SW 1271 (cell line): ENCODE data around the gene BIK.
"Not testable (repeated sequence)": the region's sequence is repeated elsewhere in the genome, so short reads cannot be mapped to it uniquely, and the experiment has no call there.

ENCODE experiments used
- DNase-seq, 2 experiments: peaks; one replicate each; lab custom pipeline; 2025; lab: John Stamatoyannopoulos, UW

The BIK gene

GRCh38 chr22:43104950-43105349 lies 5.6 kb upstream of the BIK start:
- not testable (repeated sequence) for DNase-seq

DNA sequence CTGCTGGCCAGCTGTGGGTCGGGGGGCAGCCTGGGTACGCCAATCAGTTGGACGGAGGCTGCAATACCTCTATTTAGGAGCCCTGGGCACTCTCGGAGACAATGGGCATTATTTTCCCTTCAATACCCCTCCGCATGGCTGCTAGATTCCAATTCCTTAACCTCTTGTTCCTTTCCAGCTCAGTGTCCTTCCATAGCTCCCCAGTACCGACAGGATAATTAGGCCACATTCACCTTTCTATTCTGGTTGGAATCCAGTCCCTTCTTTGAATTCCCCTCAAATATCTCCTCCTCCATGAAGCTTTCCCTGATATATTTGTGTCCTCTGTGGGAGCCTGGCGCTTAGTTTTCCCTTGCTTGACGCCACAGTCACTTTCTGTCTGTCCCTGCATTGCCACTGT lies 4.2 kb upstream of the BIK start:
- no peak for DNase-seq

- no peak for DNase-seq
Observed at GRCh38 chr22:43109511-43109910, 1.0 kb upstream of the BIK start.

DNA sequence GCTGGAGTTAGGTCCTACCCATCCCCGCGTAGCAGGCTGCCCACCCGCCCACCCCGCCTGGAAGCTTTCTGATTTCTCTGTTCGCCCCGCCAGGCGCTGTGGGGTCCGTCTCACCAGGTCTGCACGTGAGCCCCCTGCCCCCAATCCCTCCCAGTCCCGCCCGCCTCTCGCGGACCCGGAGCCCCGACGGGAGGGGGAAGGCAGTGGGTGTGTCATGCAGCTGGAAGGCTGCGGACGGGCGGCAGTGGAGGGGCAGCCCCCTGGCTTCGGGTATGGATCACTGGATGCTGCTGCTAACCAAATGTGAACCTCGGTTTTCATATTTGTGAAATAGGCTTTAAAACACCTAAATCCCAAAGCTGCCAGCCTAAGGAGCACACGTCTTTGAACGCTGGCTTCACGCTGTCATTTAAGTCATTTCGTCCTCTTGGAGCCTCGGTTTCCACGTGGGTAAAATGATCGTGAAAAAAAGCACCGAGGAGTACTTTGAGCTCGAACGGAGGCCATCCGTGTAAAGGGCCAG lies 568 bp upstream of the BIK start:
- DNase-seq: peak in 1 of 2 experiments; percentile 39

GRCh38 chr22:43110927-43111623 lies 525 bp downstream of the BIK start:
- no peak for DNase-seq

DNA sequence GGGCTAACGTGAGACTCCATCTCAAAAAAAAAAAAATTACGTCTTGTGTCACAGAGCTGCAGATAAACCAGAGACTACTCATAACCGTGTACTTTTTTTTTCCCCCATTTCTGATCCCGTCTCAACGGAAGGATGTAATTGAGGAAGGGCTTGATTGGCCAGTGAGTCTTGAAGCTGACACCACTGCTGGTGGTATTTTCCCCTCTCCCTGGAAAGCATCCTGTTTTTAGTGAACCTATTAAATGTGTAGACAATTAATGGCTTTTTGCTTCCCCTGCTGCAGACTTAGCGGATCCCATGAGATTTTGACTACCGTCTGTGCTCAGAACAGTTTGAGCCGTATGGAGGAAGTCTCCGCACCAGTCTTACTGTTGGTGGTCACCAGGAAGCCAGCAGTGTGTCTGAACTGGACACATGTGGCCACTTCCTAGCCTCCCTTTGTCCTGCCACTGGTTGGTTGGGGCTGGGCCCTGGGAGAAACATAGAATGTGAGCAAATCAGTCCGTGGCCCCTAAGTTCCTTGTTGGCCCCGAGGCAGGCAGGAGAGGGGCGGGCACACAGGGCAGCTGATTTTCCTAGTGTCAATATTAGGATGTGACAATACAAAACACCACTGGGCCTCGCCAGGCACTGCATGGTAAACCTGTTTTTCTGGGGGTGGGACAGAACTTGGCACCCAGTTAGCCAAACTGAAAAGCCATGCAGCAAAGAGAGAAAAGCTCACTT lies 3.1 kb downstream of the BIK start:
- DNase-seq: no peak

- no peak for DNase-seq
Observed at GRCh38 chr22:43114958-43115357, 4.4 kb downstream of the BIK start.

- no peak for DNase-seq
Observed at GRCh38 chr22:43116932-43117331, 6.4 kb downstream of the BIK start.

GRCh38 chr22:43118024-43118849 lies 7.7 kb downstream of the BIK start:
- no peak for DNase-seq

DNA sequence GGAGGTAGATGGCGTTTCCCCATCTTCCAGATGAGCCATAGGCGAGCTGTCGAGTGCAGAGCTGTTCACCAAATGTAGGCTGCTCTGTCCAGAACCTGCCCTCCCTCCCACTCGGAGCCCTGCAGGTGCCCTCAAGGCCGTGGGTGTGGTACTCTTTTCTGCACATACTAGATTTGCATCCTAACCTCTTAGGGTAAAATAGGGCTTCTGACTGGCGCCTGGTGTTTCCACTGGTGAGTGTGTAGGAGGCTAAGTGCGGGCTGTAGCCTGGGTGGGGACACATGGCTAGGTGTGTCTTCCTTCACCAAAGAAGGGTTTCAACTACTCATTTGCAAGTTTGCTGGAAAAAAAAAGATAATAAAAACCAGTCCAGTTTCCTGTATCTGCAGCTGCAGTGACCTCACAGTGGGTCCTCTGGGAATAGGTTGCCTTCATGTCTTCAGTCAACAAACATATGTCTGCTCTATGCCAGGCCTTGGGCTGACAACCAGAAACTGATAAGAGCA lies 8.5 kb downstream of the BIK start:
- no peak for DNase-seq

DNA sequence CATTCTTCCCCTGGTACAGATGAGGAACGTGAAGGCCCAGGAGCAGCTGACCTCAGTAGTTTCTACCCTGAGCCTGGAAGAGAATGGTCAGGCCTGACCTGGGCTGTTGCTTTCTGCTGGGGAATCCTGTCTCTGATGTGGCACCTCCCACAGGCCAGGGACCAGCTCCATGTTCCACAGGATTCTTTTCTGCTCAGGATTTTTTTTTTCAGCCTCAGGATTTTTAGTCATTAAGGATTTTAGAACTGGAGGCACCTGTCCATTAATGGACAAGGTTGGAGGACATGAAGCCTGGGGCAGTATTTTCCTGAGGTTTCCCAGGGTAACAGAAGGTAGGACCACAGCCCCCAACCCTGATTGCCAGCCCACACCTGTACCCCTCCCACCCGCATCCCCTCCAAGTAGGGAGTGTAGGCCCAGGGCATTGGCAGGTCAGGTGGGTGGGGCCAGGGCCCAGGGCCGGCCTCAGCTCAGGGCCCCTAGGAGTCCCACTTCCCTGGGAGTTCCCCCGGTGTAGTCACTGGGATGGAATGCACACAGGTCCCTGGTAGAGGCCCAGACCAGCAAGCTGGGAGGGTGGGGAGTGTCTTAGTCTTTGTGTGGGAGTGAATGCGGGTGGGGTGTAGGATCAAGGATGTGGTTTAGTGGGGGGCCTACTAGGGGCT lies 16.1 kb downstream of the BIK start:
- DNase-seq: peak; percentile 28 to 76

DNA sequence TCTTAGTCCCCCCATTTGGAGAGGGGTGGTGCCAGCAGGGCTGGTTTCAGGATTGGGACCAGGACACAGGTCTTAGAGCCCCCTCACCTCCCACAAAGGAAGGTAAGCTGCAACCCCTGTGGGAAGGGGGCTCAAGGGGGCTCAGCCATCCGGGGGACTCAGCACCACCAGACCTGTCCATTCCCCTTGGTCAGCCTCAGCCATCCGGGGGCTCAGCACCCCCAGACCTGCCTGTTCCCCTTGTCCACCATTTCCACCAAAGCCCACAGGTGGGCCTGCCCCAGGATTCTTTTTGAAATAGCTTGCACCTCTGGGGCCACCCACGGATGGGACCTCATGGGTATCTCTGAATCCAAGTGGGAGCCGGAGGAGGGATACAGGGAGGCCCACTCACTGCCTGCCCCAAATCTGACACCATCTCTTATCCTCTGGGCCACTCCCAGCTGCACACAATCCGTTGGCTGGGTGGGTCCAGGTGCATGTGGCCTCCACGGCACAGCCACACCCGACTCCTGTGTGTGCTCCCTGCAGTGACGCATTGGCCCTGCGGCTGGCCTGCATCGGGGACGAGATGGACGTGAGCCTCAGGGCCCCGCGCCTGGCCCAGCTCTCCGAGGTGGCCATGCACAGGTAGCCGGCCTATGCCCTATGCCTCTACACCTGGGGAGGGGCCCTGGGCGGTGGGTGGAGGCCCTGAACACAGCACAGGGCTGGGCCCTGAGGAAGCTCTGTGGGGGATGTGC lies 16.8 kb downstream of the BIK start:
- no peak for DNase-seq

GRCh38 chr22:43128116-43128515 lies 17.6 kb downstream of the BIK start:
- no peak for DNase-seq

GRCh38 chr22:43128928-43129424 lies 18.4 kb downstream of the BIK start:
- no peak for DNase-seq

DNA sequence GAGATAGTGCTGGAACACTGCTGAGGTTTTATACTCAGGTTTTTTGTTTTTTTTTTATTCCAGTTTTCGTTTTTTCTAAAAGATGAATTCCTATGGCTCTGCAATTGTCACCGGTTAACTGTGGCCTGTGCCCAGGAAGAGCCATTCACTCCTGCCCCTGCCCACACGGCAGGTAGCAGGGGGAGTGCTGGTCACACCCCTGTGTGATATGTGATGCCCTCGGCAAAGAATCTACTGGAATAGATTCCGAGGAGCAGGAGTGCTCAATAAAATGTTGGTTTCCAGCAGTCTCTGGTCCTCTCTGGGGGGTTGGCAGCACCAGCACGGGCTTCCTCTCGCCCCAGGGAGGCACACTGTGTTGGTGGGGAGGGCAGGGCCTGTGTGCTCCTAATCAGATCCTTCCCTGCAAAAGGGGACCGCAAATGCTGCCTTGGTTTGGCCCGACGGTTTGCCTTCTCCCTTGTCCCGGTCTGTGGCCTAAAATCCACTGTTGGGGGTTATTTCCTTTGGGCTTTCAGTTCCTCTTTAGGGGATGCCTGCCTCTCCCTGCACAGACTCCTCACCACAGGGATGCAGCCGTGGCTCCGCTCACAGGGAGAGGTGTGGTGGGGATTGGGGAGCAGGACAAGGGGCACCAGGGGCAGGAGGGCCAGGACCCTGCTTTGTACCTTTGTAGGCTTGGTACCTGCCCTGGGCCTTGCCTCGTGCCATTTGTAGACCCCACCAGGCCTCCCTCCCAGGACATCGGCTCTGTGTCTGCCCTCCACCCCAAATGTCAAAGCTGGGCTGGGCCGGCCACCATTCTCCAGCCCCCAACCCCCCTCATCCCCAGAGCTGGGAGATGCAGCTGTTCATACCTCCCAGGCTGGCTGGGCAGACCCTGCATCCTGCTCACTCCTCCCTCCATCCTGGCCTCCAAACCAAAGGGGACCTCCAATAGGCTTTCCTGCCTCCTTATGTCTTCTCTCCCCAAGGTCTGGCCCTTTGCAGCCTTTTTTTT lies 19.2 kb downstream of the BIK start:
- no peak for DNase-seq

DNA sequence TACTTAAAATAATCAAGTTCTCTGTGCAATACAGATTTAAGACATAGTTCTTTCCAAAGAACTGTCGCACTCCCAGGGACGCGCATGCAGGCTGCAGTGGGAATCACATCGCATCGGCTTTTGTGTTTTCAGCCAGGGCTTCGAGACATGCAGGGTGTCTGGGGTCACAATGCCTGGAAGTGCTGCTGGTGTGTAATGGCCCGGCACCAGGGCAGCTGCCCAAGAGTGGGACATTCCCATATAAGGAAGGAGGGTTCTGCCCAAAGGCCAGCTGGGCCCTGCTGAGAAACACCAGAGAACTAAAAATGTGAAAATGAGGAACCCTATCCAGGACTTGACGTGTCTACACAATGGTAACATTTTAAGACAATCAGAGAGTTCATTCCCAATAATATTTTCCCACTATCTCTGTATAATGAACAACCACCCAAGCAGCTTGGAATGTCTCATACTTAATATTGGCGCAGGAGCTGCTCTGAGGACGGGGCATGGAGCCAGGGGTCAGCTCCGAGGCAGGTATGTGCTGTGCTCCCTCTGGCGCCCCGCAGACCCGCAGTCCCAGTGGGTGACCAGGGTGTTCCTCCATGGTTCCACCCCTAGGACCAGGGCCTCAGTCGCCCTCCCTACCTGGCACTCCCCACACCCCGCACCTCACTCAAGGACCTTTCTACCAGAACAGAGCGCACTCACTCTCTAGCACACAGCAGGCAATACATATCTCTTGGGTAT lies 21.4 kb downstream of the BIK start:
- no peak for DNase-seq

GRCh38 chr22:43133401-43133800 lies 22.9 kb downstream of the BIK start:
- no peak for DNase-seq

- DNase-seq: no peak
Observed at GRCh38 chr22:43134553-43134952, 24.0 kb downstream of the BIK start.

GRCh38 chr22:43135565-43135964 lies 25.0 kb downstream of the BIK start:
- no peak for DNase-seq
